ENCODE measurements around the gene PF4V1.
"Not testable (repeated sequence)": the region's sequence is repeated elsewhere in the genome, so short reads cannot be mapped to it uniquely, and the experiment has no call there.

Gene PF4V1

DNA sequence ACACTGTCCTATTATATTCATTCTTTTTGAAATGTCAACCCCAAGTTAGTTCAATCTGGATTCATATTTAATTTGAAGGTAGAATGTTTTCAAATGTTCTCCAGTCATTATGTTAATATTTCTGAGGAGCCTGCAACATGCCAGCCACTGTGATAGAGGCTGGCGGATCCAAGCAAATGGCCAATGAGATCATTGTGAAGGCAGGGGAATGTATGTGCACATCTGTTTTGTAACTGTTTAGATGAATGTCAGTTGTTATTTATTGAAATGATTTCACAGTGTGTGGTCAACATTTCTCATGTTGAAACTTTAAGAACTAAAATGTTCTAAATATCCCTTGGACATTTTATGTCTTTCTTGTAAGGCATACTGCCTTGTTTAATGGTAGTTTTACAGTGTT, 17.7 kb downstream of the PF4V1 start:
- DNase-seq (ENCODE audit: low read depth), result no peak

DNA sequence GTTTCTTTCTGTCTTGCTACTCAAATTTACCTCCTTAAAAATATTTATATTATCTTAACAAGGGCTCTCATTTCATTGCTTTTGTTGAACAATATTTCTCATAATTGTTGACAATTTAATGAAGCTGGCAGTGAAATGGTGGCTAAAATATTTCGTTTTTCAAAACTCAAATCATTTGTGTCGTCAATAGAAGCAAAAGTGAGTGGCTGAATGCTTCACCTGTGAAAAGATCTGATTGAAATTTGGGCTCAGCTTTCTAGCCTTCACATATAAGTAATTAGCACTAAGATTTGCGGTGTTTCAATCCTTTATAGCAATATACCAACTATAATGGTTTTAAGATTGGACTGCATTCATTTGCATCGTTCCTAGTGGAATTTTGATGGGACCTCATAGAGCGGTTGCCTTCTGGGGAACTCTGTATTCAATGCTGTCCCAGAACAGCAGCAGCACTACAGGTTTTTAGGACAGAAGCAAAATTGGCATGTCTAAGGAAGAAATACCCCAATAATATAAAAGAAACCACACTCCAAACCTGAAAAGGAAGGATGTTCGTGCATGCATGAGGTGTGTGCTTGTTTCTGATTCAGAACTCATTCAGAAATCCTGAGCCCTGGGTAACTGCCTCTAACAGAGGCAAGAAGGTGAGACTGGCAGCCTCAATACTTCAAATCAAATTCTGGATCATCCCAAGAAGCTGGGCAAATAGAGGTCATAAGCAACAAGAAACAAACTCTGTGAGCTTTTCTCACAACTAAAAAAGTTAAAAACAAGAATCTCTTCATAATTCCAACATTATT, 18.6 kb downstream of the PF4V1 start:
- no peak for DNase-seq (ENCODE audit: low read depth)

DNA sequence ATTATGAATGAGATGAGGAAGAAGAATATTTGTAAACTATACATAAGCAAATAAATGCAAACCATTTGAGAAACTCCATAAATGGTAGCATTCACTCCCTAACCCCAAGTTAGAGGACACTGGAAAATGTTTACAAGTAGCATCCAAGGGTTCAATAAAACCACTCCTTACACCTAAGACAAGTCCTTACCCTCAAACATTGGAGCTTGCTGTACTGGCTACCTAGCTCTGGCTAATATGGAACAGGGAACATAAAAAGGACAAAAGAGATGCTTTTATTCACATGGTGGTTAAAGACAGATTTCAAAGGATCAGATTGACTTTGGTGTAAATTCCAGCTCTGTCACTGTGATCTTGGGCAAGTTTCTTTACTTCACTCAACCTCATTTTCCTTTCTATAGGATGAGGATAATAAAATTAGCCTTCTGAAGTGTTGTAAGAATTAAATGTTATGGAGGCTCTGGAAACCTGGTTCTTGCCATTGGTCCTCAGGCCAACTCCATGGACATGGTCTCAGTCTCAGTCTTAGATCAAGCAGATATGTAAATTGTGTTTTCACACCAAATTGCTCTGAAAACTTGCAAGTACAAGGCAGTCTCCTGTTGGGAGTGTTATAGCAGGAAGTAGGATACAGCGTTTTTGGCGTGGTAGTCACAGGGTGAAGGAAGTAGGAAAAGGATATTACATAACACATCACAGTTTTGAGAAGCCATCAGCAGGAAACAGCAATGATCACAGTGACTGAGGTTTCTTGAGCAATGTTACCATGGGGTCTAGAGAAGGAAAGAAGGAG, 19.4 kb downstream of the PF4V1 start:
- no peak for DNase-seq (ENCODE audit: low read depth)

DNA sequence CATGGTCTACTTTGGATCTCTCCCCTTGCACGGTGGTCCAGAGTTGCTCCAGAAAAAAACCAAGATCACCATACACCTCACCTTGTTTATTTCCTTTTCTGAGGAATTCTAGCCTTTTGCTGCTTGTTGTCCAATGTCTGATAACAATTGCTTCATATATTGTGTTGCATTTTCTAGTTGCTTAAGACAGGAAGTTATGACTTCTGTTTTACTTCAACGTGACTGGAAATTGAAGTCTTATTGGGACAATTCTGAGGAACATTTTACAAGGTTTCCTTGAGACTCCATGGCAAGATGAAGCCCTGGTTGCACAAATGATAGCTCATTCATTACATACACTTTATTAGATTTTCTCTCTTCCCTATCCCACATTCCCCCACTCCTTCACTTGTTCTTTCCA, 21.3 kb downstream of the PF4V1 start:
- DNase-seq (ENCODE audit: low read depth), result no peak

DNA sequence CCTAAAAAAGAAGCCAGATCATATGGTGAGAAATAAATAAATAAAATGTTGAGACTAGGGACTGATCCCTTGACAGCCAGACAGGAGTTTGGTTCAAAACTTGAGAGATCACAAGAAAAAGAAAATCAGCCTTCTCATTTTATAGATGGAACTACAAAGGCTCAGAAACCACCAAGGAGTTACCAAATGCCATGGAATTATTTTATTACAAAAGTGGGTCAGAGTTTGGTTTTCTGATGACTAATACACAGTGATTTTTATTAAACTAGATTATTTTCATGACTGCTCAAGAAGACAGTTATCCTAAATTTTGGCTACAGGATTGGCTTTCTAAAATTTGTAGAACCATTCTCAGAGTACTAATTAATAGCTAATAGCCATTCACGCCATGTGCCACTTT, 22.3 kb downstream of the PF4V1 start:
- no peak for DNase-seq (ENCODE audit: low read depth)

DNA sequence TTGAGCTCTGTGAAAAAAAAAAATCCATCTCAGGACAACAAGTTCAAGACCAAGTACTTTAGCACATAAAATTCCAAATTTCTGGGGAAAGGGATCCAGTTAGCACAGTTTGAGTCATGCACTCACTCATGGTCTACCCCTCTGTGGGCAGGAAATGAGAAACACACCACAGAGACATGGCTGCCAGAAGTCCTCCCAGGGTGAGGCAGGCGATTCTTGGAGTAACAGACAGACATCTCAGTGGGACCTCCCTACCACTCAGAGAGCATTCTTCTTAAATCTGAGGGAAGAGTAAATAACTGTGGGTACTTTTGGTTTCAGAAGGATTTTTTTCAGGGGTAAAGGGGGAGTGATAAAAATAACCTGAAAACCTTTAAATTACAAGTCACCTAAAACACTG, 30.2 kb downstream of the PF4V1 start:
- DNase-seq (ENCODE audit: low read depth), result no peak

DNA sequence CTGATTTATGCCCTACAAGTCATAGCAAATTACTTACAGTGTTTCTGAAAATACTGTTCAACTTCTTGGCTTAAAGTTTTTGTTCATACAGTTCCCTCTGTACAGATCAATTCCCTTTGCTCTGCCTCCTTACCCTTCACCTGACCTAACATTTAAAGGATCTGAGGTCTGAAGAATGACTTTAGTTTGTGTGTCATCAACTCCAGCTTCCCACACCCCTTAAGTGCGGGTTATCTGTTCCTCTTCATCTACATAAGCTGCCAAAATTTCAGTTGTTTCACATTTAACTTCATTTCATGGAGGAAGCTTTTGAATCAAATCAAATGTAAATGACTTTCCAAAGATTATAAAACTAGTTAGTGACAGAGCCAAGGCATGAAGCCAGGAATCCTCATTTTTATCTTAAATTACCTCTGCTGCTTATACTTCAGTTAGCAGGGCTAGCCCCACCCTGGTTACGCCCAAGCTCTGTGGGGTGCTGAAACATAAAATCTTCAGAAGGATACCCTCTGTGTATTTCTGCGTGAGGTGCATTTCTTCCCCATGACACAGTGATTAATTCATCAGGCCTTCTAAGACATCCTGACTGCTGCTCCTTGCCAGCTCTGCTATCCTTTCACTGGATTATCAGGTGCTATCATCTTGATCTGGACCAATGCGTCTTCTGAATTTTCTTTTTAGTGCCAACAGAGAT, 32.6 kb downstream of the PF4V1 start:
- DNase-seq (ENCODE audit: low read depth), result no peak

DNA sequence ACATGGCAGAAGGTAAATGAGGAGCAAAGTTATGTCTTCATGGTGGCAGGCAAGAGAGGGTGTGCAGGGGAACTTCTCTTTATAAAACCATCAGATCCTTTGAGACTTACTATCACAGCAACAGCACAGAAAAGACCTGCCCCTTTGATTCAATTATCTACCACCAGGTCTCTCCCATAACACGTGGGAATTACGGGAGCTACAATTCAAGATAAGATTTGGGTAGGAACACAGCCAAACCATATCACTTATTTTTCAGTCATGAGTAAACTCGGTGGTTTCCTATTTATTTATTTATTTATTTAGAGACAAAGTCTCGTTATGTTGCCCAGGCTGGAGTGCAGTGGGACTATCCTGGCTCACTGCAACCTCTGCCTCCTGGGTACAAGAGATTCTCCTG, 38.2 kb downstream of the PF4V1 start:
- no peak for DNase-seq (ENCODE audit: low read depth)

DNA sequence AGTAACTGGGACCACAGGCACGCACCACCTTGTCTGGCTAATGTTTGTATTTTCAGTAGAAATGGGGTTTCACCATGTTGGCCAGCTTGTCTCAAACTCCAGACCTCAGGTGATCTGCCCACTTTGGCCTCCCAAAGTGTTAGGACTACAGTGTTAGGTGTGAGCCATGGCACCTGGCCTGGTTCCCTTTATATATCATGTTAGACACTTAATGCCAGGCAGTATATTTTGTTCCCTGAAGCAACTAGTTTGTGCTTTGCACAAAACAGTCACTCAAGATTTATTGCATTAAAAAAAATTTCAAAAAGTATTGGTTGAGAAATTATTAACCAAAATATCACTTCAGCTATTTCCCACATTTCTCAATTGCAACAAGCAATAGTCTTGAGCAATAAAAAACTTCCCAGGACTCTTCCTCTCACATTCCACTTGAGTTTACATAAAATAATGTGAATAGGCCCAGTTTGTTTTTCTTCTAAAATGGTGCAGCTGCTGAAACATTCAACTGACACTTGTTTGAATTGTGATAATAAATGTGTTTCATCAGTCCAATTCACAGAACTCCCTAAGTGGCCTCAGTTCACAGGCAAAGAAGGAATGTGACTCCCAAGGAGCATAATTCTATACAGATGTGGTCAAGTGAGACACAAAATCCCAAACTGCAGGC, 38.8 kb downstream of the PF4V1 start:
- no peak for DNase-seq (ENCODE audit: low read depth)

DNA sequence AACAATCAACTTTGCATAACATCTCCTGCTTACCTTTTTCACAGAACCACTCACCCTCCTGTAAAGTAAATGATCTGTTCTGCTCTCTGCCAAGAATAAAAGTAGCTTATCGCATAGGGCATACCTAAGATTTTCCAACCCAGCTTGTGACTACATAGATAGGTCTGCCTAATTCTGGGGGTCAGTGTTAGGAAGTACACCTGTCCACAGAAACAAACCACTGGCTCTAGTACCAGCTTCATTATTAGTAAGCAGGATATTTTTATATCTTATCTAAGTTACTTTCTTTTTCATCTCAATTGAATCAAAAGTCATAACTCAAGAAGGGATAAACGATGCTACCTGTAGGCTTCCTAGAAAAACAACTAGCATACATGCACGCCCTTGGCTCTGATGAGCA, 39.9 kb downstream of the PF4V1 start:
- DNase-seq (ENCODE audit: low read depth), result no peak

DNA sequence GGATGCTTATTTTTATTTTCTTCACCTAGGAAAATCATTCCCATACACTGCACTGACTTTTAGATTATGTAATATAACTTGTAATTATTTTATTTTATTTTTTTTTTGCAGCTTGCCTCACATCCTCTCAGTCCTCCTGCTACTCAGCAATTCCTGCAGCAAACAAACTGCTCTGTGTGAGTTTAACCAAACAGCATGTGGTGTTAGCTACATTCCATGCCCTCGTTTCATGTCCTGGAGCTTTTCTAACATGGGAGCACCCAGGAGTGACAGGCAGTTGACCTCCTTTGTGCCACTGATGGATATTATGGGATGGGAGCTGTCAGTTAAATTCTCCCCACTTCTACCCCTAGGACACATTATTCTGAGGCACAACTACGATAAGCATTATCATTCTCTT, 40.9 kb downstream of the PF4V1 start:
- no peak for DNase-seq (ENCODE audit: low read depth)

DNA sequence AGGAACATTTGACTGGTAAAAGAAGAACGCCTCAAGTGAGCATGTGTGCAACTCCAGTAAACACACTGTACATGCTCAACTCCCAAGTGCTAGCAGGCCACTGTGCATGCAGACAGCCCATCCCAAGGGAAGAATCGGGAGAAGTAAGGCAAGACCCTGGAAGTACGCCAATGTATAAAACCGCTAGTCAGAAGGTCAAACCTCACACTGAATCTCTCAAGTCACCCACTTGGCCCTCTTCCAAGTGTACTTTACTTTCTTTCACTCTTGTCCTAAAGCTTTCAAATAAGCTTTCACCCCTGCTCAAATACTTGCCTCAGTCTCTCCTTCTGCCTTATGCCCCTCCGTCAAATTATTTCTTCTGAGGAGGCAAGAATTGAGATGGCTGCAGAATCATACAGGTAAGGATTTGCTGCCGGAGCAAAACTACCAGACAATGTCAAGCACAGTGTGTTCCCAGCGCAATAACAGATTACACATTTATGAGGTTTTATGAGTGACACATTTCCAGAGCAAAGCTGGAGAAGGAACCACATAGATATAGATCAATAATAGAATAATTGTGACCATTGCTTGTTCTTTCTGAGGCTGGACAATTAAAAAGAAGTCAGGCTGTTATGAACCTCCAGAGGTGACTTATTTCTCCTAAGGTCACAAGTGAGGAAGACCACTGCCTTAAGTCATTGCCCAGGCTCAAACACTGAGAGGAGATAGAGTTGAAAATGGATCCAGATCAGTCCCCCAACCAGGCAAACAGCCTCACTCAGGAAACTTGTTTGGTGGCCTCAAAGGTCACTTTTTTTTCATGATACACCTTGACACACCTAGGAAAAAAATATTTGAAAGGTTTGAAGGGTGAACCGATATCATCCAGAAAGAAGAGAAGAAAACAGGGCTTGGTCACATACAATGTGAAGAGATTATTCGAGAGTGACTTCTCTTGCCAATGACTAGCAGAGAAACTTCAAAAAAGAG, 42.4 kb downstream of the PF4V1 start:
- no peak for DNase-seq (ENCODE audit: low read depth)

DNA sequence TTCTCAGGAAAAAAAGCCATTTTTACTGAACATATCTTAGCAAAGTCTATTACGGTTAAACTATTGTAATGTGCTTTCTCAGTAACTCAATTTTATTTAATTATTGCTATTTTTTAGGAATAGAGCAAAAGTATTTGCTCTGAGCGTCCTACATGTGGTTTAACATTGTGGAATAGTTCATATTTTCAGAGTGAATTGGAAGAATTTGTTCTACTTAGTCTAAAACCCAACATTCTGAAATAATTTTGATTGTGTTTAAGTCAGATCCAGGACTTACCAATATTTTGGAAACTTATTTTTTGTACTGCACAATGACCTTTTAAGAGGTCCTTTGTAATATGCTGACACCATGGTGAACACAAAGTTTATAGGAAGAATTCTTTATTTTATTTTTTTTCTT, 43.3 kb downstream of the PF4V1 start:
- DNase-seq (ENCODE audit: low read depth), result no peak

DNA sequence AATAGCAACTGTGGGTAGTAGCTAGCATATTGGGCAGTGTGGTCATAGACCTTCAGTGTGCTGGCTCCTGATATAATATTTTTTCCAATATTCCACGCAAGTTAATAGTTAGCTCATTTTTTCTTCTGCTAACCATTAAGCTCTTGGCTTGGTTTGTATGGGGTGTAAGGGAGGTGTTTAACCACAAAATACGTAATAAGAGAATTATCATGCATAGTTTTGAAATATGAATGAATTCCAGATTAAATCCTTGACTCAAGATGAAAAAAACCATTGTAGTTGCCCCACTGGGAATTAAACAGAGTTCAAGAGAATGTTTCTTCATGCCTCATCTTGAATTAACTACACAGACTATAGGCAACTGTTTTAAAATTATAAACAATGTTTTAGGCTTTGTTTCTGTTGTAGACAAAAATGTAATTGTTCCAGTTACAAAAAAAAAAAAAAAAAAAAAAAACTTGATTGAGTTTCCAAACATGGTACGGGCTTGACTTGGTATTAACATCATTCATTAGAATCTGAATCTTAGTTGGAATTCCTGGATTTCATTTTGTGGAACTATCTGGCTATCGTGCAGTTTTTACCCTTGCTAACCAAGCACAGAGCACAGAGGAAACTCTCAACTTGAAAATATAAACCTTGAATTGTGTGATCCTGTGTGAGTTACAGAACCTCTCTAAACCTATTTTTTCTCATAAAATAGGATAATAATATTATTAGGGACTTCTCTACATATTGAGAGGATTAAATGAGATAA, 44.5 kb downstream of the PF4V1 start:
- no peak for DNase-seq (ENCODE audit: low read depth)

DNA sequence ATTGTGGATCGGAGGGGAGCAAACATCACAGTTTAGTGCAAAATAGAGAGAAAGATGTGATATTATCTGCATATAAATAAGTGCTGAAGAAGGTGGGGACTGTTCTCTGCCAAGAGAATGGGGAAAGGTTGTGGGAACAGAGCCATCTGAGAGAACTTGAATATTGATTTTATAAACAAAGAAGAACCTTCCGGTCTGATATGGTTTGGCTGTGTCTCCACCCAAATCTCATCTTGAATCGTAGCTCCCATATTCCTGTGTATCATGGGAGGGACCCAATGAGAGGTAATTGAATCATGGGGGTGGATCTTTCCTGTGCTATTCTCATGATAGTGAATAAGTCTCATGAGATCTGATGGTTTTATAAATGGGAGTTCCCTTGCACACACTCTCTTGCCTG, 46.2 kb downstream of the PF4V1 start:
- not testable (repeated sequence) for DNase-seq (ENCODE audit: low read depth)

DNA sequence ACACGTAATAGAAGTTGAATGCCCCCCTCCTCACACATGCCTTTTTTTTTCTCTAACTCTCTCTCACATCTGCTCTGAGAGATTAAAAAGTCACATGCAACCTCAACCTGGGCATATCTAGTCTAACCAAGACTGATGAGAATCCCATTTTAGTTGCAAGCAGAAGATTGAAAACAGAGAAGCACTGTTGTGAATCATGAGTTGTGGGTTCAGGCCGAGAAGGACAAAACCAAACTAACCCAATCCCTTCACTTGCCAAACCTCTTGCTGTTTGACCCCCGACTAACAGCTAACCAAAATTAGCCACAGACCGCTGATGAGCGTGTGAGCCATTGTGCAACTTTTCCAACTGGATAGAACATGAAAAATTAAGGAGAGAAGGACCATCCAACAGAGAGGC, 47.9 kb downstream of the PF4V1 start:
- no peak for DNase-seq (ENCODE audit: low read depth)

DNA sequence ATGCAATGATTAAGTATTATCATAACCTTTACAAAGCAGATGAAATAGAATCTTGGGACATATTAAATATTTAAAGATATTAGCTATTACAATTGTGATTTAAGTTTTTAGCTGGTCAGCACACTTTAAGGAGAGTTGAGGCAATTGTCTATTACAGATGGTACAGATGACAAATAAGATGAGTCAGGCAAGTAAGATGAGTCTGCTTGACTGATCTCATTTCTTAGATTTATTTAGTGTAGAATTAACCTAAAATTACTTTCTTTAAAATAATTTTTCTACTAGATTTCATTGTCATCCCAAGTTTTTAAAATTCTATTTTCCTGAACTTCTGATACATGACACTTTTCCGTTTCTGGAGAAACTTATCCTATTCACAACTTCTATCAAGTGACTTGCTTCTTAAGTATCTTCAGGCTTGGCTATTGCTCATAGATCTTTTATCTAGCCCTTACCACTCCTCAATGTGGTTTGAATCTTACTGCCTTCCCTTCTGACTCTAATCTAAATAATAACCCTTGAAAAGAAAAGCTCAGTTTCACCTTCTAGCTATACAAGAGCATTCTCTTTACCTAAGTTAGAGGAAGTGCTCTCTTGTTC, 49.0 kb downstream of the PF4V1 start:
- DNase-seq (ENCODE audit: low read depth), result no peak

DNA sequence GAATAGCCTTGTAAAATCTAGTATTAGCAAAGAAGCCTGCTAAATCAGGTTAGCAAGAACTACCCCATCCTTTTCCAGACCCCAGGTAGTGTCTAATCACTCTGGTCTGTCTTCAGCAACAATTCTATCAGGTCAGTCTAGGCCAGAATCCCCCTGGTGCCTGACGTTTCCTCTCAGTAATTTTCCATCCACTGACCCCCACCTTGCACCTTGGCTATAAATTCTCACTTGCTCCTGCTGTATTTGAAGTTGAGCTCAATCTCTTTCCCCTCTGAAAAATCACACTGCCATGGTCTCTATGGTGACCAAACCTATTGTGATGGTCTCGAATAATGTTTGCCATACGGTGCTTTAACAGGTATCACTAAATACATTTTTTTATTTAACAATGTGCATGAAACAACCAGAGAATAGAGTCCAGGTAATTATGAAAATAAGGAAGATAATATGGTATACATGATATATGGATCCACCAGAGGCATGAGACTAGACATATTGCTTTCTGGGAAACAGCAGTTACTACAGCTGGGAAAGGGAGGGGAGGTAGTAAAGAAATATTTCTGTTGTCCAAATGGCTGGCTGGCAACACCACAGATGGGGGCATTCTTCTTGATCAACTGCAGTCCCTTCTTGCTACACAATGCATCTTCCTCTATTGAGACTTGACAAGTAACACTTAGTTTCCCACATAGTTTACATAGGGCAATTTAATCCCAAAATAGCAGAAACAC, 49.9 kb downstream of the PF4V1 start:
- no peak for DNase-seq (ENCODE audit: low read depth)
